ENCODE results near the gene ARHGEF12.

ARHGEF12 gene

GRCh38 chr11:120516461-120517389 is 180.5 kb downstream of the ARHGEF12 start:
- DNase-seq (ENCODE audit: low read depth, low spot score): no peak

DNA sequence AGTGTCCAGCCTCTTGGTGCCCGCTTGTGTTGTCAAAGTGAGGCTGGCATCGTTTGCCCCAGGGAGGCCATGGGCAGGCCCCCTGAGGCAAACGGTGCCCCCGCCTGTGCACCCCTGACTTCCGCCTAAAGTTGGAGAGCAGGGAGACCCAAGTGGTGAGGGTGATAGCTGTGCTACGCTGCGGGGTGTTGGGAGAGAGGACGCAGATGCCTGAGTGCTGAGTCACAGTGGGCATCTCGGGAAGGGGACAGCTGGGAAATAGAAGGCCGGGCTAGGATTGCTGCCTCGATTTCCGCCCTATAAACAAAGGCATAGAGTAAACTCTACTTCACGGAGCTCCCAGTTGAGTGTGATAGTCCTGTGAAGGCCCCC is 181.2 kb downstream of the ARHGEF12 start:
- DNase-seq (ENCODE audit: low read depth, low spot score): no peak

DNA sequence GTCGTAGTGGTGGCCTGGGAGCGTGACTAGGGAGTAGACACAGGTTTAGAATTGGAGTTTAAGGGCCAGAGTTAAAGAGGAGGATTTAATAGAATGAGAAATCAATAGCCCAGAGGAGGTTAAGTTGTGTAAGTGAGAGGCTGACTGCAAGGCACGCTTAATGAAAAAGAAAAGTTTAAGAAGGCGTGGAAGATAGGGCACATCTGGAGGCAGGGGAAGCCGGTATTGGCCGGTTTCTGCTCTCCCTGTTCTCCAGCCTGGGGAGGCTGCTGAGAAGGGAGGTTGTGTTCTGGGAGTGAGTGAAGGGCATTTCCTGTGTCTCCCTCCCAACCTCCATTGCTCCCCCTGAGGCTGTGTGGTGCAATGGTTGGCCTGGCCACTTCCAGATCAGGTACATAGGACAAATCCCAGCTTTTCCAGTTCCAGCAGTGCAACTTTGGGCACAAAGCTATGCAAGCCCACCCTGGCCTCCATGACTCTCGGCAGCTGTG is 181.6 kb downstream of the ARHGEF12 start:
- no peak for DNase-seq (ENCODE audit: low read depth, low spot score)

- DNase-seq (ENCODE audit: low read depth, low spot score): no peak
These were observed 182.1 kb downstream of the ARHGEF12 start for GRCh38 chr11:120518356-120518755.

DNA sequence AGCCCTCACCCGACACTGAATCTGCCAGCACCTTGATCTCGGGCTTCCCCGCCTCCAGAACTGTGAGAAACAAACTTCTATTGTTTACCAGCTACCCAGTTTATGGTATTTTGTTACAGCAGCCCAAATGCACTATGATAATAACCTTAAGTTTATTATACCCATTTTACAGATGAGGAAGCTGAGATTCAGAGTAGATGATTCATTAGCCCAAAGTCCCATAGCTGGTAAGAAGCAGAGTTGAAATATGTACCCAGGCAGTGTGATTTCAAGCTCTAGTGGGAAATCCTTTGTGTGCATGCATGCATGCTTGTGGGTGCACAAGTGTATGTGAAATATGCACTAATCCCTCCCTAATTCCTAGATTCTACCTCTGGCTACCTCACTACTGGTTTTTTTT is 183.3 kb downstream of the ARHGEF12 start:
- DNase-seq (ENCODE audit: low read depth, low spot score): no peak

- DNase-seq (ENCODE audit: low read depth, low spot score): no peak
These were observed 184.0 kb downstream of the ARHGEF12 start for GRCh38 chr11:120520091-120520822.

DNA sequence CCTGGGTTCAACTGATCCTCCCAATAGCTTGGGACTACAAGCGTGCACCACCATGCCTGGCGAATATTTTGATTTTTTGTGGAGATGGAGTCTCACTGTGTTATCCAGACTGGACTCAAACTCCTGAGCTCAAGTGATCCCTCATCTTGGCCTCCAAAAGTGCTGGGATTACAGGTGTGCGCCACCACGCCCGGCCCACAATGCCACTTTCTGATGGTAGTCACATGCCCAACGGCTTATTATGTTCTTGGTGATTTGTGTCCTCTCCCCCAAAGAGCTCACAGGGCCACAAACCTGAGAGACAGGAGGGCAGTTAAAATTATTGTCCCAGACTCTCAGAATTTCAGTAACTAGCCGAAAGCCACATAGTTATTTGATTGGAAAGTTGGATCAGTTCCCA is 185.0 kb downstream of the ARHGEF12 start:
- no peak for DNase-seq (ENCODE audit: low read depth, low spot score)

DNA sequence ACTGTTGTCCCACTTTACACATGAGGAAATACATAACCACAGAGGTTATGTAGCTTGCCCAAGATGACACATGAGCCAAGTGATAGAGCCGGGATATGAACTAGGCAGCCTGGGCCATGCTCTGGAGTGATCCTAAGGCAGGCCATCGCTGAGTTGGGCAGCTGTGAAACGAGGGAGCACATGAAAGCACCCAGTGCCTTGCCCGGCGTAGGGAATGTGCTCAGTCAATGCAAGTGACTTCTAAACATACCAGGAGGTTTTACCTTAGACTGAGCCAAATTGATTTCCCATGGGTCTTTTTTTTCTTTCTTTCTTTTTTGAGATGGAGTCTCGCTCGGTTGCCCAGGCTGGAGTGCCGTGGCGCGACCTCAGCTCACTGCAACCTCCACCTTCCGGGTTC is 185.8 kb downstream of the ARHGEF12 start:
- DNase-seq (ENCODE audit: low read depth, low spot score): no peak

- no peak for DNase-seq (ENCODE audit: low read depth, low spot score)
These were observed 186.5 kb downstream of the ARHGEF12 start for GRCh38 chr11:120522736-120523135.

DNA sequence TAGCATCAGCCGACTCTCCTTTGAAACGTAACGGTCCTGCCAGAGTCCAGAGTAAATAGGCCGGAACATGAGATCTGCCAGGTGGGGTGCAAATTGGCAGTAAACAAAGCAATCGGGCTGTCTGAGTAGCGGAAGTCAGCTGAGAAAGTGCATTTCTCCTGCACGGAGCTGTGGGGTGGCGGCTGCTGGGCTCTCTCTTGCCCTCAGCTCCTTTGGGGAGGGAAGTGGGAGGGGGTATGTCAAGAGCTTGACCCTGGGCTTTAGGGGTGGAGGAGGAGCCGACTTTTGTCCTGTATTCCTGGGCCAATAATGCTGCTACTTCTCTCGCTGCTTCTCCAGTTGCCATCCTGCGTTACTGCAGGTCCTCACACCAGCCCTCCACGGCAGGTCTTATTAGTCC is 187.0 kb downstream of the ARHGEF12 start:
- no peak for DNase-seq (ENCODE audit: low read depth, low spot score)

GRCh38 chr11:120524536-120525085 is 188.4 kb downstream of the ARHGEF12 start:
- DNase-seq (ENCODE audit: low read depth, low spot score): no peak

GRCh38 chr11:120525261-120526171 is 189.3 kb downstream of the ARHGEF12 start:
- no peak for DNase-seq (ENCODE audit: low read depth, low spot score)

DNA sequence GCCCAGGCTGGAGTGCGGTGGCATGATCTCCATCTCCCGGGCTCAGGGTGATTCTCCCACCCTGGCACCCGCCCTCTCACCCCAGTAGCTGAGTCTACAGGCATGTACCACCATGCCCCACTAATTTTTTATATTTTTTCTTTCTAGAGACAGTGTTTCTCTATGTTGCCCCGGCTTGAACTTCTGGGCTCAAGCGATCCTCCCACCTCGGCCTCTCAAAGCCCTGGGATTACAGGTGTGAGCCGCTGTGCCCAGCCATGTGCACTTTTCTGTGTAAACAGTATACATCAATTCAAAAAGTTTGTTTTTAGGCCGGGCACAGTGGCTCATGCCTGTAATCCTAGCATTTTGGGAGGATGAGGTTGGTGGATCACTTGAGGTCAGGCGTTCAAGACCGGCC is 190.0 kb downstream of the ARHGEF12 start:
- DNase-seq (ENCODE audit: low read depth, low spot score): no peak

GRCh38 chr11:120527111-120527761 is 191.0 kb downstream of the ARHGEF12 start:
- DNase-seq (ENCODE audit: low read depth, low spot score): peak; percentile 71

DNA sequence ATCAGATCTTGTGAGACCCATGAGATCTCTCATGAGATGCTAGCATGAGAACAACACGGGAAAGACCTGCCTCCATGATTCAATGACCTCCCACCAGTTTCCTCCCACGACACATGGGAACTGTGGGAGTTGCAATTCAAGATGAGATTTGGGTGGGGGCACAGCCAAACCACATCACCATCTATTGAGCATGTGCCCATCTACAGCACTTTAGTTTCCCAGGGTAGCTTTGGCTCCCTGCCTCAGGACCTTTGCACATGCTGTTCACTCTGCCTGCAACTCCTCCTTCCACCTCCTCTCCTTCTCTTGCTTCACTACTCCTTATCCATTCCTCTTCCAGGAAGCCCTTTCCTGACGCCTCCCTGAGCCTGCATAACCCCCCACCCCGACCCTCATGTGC is 192.5 kb downstream of the ARHGEF12 start:
- DNase-seq (ENCODE audit: low read depth, low spot score): no peak

DNA sequence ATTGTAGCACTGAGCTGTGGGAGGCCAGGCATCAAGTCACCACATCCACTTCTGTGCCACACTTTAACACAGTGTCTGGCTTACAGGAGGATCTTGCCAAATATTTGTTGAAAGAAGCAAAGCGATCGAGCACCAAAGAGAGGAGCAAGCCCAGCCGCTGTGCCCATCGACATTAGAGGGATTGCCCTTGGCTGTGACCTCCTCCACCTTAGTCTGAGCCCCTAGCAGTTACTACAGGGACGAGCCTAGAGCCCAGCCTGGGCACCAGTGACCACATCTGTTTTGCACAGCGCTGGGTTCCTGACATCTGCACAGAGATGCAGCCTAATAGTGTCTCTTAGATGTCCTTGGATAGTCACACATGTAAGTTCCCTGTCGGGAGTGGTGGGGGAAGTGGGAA is 193.0 kb downstream of the ARHGEF12 start:
- no peak for DNase-seq (ENCODE audit: low read depth, low spot score)

DNA sequence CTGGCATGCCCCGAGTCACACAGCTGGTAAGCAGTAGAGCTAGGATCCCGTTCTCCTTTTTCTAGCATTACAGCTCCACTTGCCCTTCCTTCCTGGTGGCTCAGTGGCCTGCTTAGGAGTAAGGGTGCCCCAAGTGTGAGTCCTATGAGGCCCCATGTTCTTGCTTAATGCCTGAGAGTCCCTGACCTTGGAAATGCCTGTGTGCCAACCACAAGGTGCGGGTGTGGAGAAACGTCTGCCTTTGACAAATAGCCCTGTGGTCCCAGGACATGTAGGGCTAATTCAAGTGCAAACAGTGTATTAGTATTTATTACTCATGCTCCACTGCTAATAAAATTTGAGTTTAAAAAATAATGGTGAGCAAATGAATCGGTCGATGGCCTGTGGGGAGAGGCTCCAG is 193.7 kb downstream of the ARHGEF12 start:
- DNase-seq (ENCODE audit: low read depth, low spot score): no peak

GRCh38 chr11:120532082-120532831 is 196.0 kb downstream of the ARHGEF12 start:
- no peak for DNase-seq (ENCODE audit: low read depth, low spot score)

- no peak for DNase-seq (ENCODE audit: low read depth, low spot score)
These were observed 196.6 kb downstream of the ARHGEF12 start for GRCh38 chr11:120532832-120533196.

DNA sequence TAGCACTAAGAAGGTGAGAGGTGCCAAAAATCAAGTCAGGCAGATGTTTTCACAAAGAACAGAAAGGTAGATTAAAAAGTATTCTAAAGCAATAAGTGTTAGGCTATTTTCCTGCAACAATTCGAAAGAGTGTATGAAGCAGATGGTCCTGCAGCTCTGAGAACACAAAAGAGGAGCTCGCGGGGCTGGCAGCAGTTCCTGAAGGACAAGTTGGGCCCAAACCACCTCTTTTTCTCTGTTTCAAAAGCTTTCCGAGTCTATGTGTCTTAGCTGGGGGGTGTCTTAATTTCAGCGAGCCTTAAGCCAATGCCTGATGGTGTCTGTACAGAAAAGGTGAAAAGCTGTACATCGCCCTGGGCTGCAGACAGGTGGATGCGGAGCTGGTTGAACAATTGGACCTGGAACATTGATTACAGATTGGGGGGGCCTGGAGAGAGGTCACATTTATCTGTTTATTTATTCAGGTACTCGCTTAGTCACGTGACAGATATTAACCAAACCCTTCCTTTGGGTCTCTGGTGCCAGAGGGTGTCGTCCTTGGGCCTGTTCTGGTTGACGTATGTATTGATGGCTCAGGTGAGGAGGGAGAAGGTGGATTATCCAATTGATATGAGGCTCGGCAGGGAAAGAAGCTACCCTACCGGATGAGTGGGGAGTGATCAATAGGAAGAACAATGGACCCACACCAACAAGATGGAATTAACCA is 200.0 kb downstream of the ARHGEF12 start:
- DNase-seq (ENCODE audit: low read depth, low spot score): no peak

Measured in iPS DF 19.7 (cell line).